GM21528 (cell line): ENCODE measurements around the gene ZNF70.
"Not testable (repeated sequence)": the region's sequence is repeated elsewhere in the genome, so short reads cannot be mapped to it uniquely, and the experiment has no call there.

Source experiments
- ATAC-seq: cut with Tn5 transposase; IDR thresholded peaks from one replicate; pipeline ENCODE4 v1.9.1; 2021; ENCODE audit warnings: mild to moderate bottlenecking, moderate library complexity; ENCODE audit not compliant: unreplicated experiment, low FRiP score

Gene ZNF70

GRCh38 chr22:23760056-23760455 is 9.1 kb upstream of the ZNF70 start:
- ATAC-seq, result no peak

- no peak for ATAC-seq
These were observed 8.7 kb upstream of the ZNF70 start for GRCh38 chr22:23759566-23759965.

- ATAC-seq, result no peak
These were observed 6.0 kb upstream of the ZNF70 start for GRCh38 chr22:23756891-23757290.

- no peak for ATAC-seq
These were observed 4.8 kb upstream of the ZNF70 start for GRCh38 chr22:23755711-23756110.

GRCh38 chr22:23754980-23755636 is 4.2 kb upstream of the ZNF70 start:
- ATAC-seq, result no peak

GRCh38 chr22:23754220-23754919 is 3.5 kb upstream of the ZNF70 start, which contains the start of gene VPREB3:
TSS of gene VPREB3 (minus strand) at chr22:23754425. CDS start at chr22:23754363, 62 bp downstream.
- no peak for ATAC-seq

- ATAC-seq, result no peak
These were observed 2.5 kb upstream of the ZNF70 start for GRCh38 chr22:23753385-23753784.

- ATAC-seq, result no peak
These were observed 1.8 kb upstream of the ZNF70 start for GRCh38 chr22:23752750-23753149.

- ATAC-seq, result no peak
These were observed 1.3 kb upstream of the ZNF70 start for GRCh38 chr22:23752090-23752691.

GRCh38 chr22:23751441-23751996 is 607 bp upstream of the ZNF70 start:
- ATAC-seq, result peak; percentile 12

GRCh38 chr22:23750367-23750713 is 572 bp downstream of the ZNF70 start:
- ATAC-seq, result no peak

- no peak for ATAC-seq
These were observed 1.0 kb downstream of the ZNF70 start for GRCh38 chr22:23749841-23750301.

- no peak for ATAC-seq
These were observed 5.1 kb downstream of the ZNF70 start for GRCh38 chr22:23745791-23746190.

- ATAC-seq, result no peak
These were observed 6.4 kb downstream of the ZNF70 start for GRCh38 chr22:23744485-23744884.

- no peak for ATAC-seq
These were observed 6.9 kb downstream of the ZNF70 start for GRCh38 chr22:23744001-23744400.

GRCh38 chr22:23743303-23743705 is 7.6 kb downstream of the ZNF70 start:
- no peak for ATAC-seq

GRCh38 chr22:23742505-23743264 is 8.2 kb downstream of the ZNF70 start:
- no peak for ATAC-seq

GRCh38 chr22:23737696-23738095 is 13.2 kb downstream of the ZNF70 start:
- ATAC-seq, result no peak

- not testable (repeated sequence) for ATAC-seq
These were observed 22.8 kb downstream of the ZNF70 start for GRCh38 chr22:23728108-23728507.

GRCh38 chr22:23722724-23723123 is 28.2 kb downstream of the ZNF70 start:
- ATAC-seq, result no peak

- ATAC-seq, result no peak
These were observed 28.8 kb downstream of the ZNF70 start for GRCh38 chr22:23722160-23722559.
